DND-41 (cell line): ENCODE data around the gene TTLL5.

Experiments
- CTCF ChIP-seq: IDR thresholded peaks from 2 replicates; pipeline ENCODE4 v1.5.1; 2012; ENCODE audit warnings: borderline replicate concordance, low read length, moderate library complexity, mild to moderate bottlenecking; ENCODE audit not compliant: poor library complexity, severe bottlenecking; ENCODE audit errors: extremely low read depth
- EZH2 ChIP-seq: IDR thresholded peaks from 3 replicates; pipeline ENCODE4 v1.6.1; 2012; ENCODE audit warnings: borderline replicate concordance, low read depth, mild to moderate bottlenecking, moderate library complexity, low read length, inconsistent platforms; ENCODE audit not compliant: severe bottlenecking

- TF ChIP-seq CTCF (no peak), EZH2 (no peak)
Measured at GRCh38 chr14:75764020-75764419, 103.0 kb downstream of the TTLL5 start.
